Vagina (tissue), 2 donors: Measurements from ENCODE around the gene VWF.

Experiments used
- POLR2A ChIP-seq, 2 donors: fragments of 450-650 bp; IDR thresholded peaks; one replicate each; pipeline ENCODE4 v1.6.1; 2017; ENCODE audit warnings: antibody characterized with exemption in 2 of 2, mild to moderate bottlenecking in 2 of 2, moderate library complexity in 2 of 2
- TF ChIP-seq, protein P1 (sequence below), 3 experiments: fragments of 450-650 bp in 2 of 3; fragments of 200-600 bp in 1 of 3; sonication (generic) in 1 of 3; IDR thresholded peaks; one replicate each; pipeline ENCODE4 v1.5.1; 2017 to 2019; ENCODE audit warnings: antibody characterized with exemption in 3 of 3, mild to moderate bottlenecking in 2 of 3, moderate library complexity in 2 of 3

DNA sequence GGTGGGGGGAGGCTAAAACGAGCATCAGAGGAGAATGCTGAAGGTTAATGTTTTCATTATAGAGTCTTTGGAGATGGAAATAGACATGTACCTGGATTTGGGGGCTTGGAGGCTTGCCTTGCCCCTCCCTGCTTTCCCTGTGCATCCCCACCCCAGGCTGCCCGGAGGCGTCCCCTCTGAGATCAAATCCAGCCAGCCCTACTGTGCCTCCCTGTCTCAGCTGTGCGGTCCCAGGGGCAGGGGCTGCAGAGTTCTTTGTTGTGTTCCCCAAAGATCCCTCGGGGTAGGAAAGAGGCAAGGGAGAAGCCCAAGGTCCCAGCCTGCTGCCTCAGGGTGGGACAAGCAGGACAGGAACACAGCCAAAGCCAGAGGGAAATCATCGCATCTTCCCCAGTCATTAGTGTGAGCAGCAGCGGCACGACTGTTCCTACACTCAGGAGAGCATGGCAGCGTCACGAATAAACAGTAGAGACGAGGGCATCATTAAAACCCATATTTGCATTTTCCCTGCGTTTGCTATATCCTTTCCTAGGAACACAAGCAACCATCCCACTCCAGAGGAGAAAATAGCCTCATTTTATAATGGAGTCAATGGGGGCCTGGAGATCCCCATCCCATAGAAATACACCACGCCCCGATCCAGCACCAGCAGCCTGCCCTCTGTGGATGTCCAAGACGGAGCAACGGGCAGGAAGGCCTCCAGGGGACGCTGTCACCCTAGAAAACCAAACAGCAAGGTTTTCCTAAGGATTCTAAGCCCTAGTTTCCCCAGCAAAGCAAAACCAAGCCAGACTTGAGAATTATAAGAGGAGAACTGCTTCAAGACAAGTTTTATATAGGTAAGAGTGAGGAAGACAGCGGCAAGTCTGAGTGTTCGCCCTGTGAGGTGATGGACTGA, 211.8 kb downstream of the VWF start:
- TF ChIP-seq POLR2A (IDR thresholded peaks at IDR 0.05), result no peak
- TF ChIP-seq, protein P1, sequence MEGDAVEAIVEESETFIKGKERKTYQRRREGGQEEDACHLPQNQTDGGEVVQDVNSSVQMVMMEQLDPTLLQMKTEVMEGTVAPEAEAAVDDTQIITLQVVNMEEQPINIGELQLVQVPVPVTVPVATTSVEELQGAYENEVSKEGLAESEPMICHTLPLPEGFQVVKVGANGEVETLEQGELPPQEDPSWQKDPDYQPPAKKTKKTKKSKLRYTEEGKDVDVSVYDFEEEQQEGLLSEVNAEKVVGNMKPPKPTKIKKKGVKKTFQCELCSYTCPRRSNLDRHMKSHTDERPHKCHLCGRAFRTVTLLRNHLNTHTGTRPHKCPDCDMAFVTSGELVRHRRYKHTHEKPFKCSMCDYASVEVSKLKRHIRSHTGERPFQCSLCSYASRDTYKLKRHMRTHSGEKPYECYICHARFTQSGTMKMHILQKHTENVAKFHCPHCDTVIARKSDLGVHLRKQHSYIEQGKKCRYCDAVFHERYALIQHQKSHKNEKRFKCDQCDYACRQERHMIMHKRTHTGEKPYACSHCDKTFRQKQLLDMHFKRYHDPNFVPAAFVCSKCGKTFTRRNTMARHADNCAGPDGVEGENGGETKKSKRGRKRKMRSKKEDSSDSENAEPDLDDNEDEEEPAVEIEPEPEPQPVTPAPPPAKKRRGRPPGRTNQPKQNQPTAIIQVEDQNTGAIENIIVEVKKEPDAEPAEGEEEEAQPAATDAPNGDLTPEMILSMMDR (IDR thresholded peaks at IDR 0.05), result no peak
